HepG2 (cell line): ENCODE results near the gene HSD3B7. TPM values are rescaled to one million over a fixed set of nuclear protein-coding genes. Genes with fewer than 3 reads are reported as not detected.

Experiments
- ADNP ChIP-seq: sonication (generic); formaldehyde crosslinking; IDR thresholded peaks from 2 replicates; pipeline ENCODE4 v1.4.0; 2020; ENCODE audit warnings: missing genetic modification reagents
- CENPBD1 ChIP-seq: sonication (generic); formaldehyde crosslinking; IDR thresholded peaks from 2 replicates; pipeline ENCODE4 v1.8.0; 2022; ENCODE audit warnings: missing genetic modification reagents, low read depth, mild to moderate bottlenecking, borderline replicate concordance
- CREM ChIP-seq, 2 experiments: sonication (generic) in 1 of 2; formaldehyde crosslinking in 1 of 2; IDR thresholded peaks; 2 replicates each; pipeline versions ENCODE4 v1.4.0 to v1.6.1; 2016 to 2020; ENCODE audit warnings: antibody characterized with exemption in 1 of 2, mild to moderate bottlenecking in 1 of 2, missing genetic modification reagents in 1 of 2
- ERF ChIP-seq: IDR thresholded peaks from 2 replicates; pipeline ENCODE4 v1.6.1; 2018; ENCODE audit warnings: missing biosample characterization, missing genetic modification reagents
- HOXA7 ChIP-seq: sonication (generic); formaldehyde crosslinking; IDR thresholded peaks from 2 replicates; pipeline ENCODE4 v1.8.1; 2022; ENCODE audit warnings: mild to moderate bottlenecking, missing genetic modification reagents, moderate library complexity
- KLF16 ChIP-seq, 2 experiments: sonication (generic) in 1 of 2; formaldehyde crosslinking in 1 of 2; IDR thresholded peaks; 2 replicates each; pipeline versions ENCODE4 v1.6.1 to v1.8.0; 2016 to 2023; ENCODE audit warnings: missing genetic modification reagents in 2 of 2, missing compliant biosample characterization in 1 of 2
- LBX2 ChIP-seq: sonication (generic); formaldehyde crosslinking; IDR thresholded peaks from 2 replicates; pipeline ENCODE4 v1.5.0; 2020; ENCODE audit warnings: missing genetic modification reagents, mild to moderate bottlenecking, borderline replicate concordance
- MAF1 ChIP-seq: sonication (generic); formaldehyde crosslinking; IDR thresholded peaks from 2 replicates; pipeline ENCODE4 v1.5.0; 2020; ENCODE audit warnings: missing genetic modification reagents, borderline replicate concordance
- MTA3 ChIP-seq: sonication (generic); formaldehyde crosslinking; IDR thresholded peaks from 2 replicates; pipeline ENCODE4 v1.4.0; 2020; ENCODE audit warnings: missing genetic modification reagents
- PAWR ChIP-seq: sonication (generic); formaldehyde crosslinking; IDR thresholded peaks from 2 replicates; pipeline ENCODE4 v1.4.0; 2020; ENCODE audit warnings: missing genetic modification reagents, mild to moderate bottlenecking, borderline replicate concordance
- TBL1XR1 ChIP-seq: fragments of 150-350 bp; IDR thresholded peaks from 2 replicates; pipeline ENCODE4 v1.6.1; 2014; ENCODE audit warnings: borderline replicate concordance, low read length; ENCODE audit not compliant: partially characterized antibody
- TMF1 ChIP-seq: sonication (generic); formaldehyde crosslinking; IDR thresholded peaks from 2 replicates; pipeline ENCODE4 v1.8.1; 2022; ENCODE audit warnings: low read depth, missing genetic modification reagents
- TSC22D2 ChIP-seq: sonication (generic); formaldehyde crosslinking; IDR thresholded peaks from 2 replicates; pipeline ENCODE4 v1.5.1; 2020; ENCODE audit warnings: missing genetic modification reagents, mild to moderate bottlenecking, borderline replicate concordance
- YEATS2 ChIP-seq: sonication (generic); formaldehyde crosslinking; IDR thresholded peaks from 2 replicates; pipeline ENCODE4 v1.4.0; 2020; ENCODE audit warnings: missing genetic modification reagents, borderline replicate concordance
- YY1 ChIP-seq: IDR thresholded peaks from 2 replicates; pipeline ENCODE4 v1.6.1; 2011; ENCODE audit warnings: low read length, low read depth, moderate library complexity, mild to moderate bottlenecking; ENCODE audit not compliant: insufficient read depth, insufficient replicate concordance
- ZNF350 ChIP-seq: sonication (generic); formaldehyde crosslinking; IDR thresholded peaks from 2 replicates; pipeline ENCODE4 v1.4.0; 2020; ENCODE audit warnings: mild to moderate bottlenecking, low read depth, missing genetic modification reagents, borderline replicate concordance
- ZNF496 ChIP-seq: sonication (generic); formaldehyde crosslinking; IDR thresholded peaks from 2 replicates; pipeline ENCODE4 v1.8.1; 2023; ENCODE audit warnings: mild to moderate bottlenecking, moderate library complexity, missing genetic modification reagents; ENCODE audit not compliant: insufficient replicate concordance
- ZNF724P ChIP-seq: sonication (generic); formaldehyde crosslinking; IDR thresholded peaks from 2 replicates; pipeline ENCODE4 v1.8.0; 2022; ENCODE audit warnings: missing genetic modification reagents, borderline replicate concordance
- ZSCAN21 ChIP-seq: sonication (generic); formaldehyde crosslinking; IDR thresholded peaks from 2 replicates; pipeline ENCODE4 v1.8.0; 2022; ENCODE audit warnings: mild to moderate bottlenecking, missing genetic modification reagents, moderate library complexity, borderline replicate concordance
- polyA plus RNA-seq, 8 experiments: library from polyadenylated mRNA; depleted of rRNA in 3 of 8; stranded (reverse) in 7 of 8; unstranded in 1 of 8; fragments of >200 nt; fragmentation: Illumina TruSeq in 4 of 8; extraction: Trizol in 4 of 8; gene quantifications; 2 replicates each; pipeline versions ENCODE4 v1.2.1 to v1.2.3, GENCODE V29; 2011 to 2016; ENCODE audit warnings: low read depth in 4 of 8, missing spikeins in 1 of 8, mixed read lengths in 1 of 8; ENCODE audit not compliant: insufficient read depth in 1 of 8
- total RNA-seq, 5 experiments: library from RNA; depleted of rRNA; stranded (reverse); fragments of >200 nt; fragmentation: Illumina TruSeq; extraction: Trizol; gene quantifications; 2 replicates each; pipeline ENCODE4 v1.2.3, GENCODE V29; 2016; ENCODE audit warnings: low read depth in 1 of 5
- TF ChIP-seq, protein P1 (sequence below): sonication (generic); formaldehyde crosslinking; conservative IDR thresholded peaks from 2 replicates; pipeline ENCODE4 v1.8.0; 2022; ENCODE audit warnings: missing genetic modification reagents
- TF ChIP-seq, protein P2 (sequence below): sonication (generic); formaldehyde crosslinking; IDR thresholded peaks from 2 replicates; pipeline ENCODE4 v1.5.1; 2020; ENCODE audit warnings: mild to moderate bottlenecking, moderate library complexity, missing genetic modification reagents
- TF ChIP-seq, protein P3 (sequence below): sonication (generic); formaldehyde crosslinking; IDR thresholded peaks from 2 replicates; pipeline ENCODE4 v1.4.0; 2020; ENCODE audit warnings: missing genetic modification reagents

HSD3B7 gene
- total and polyA plus RNA-seq, 2 of the 13 experiments (the other 11 are each of a cell fraction or from before 2014, with no cell fraction given) = 32.9 to 69.7 TPM

GRCh38 chr16:30953111-30953510, 31.9 kb upstream of the HSD3B7 start (continued):
- TF ChIP-seq CREM (IDR thresholded peaks at IDR 0.05) = no peak
- TF ChIP-seq CREM (CRISPR knock-in tag; IDR thresholded peaks at IDR 0.05) = no peak
- no peak for TF ChIP-seq TMF1 (CRISPR knock-in tag)
- TF ChIP-seq ERF = no peak
- TF ChIP-seq ZNF496 (CRISPR knock-in tag) = no peak
- peak in 1 of 2 experiments; percentile 86; a peak in 1 of 4 replicates for TF ChIP-seq KLF16 (CRISPR knock-in tag; IDR thresholded peaks at IDR 0.05)
- TF ChIP-seq ZNF724P = no peak
- TF ChIP-seq ZSCAN21 (CRISPR knock-in tag) = no peak
- TF ChIP-seq, protein P1, sequence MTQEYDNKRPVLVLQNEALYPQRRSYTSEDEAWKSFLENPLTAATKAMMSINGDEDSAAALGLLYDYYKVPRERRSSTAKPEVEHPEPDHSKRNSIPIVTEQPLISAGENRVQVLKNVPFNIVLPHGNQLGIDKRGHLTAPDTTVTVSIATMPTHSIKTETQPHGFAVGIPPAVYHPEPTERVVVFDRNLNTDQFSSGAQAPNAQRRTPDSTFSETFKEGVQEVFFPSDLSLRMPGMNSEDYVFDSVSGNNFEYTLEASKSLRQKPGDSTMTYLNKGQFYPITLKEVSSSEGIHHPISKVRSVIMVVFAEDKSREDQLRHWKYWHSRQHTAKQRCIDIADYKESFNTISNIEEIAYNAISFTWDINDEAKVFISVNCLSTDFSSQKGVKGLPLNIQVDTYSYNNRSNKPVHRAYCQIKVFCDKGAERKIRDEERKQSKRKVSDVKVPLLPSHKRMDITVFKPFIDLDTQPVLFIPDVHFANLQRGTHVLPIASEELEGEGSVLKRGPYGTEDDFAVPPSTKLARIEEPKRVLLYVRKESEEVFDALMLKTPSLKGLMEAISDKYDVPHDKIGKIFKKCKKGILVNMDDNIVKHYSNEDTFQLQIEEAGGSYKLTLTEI (CRISPR knock-in tag) = no peak
- no peak for TF ChIP-seq ADNP (CRISPR knock-in tag)
- TF ChIP-seq TSC22D2 (CRISPR knock-in tag) = no peak
- TF ChIP-seq MAF1 = no peak
- no peak for TF ChIP-seq YY1
- TF ChIP-seq MTA3 = no peak
- TF ChIP-seq CENPBD1 = no peak
- TF ChIP-seq YEATS2 (CRISPR knock-in tag) = no peak
- TF ChIP-seq ZNF350 (CRISPR knock-in tag) = no peak
- no peak for TF ChIP-seq PAWR (CRISPR knock-in tag)
- no peak for TF ChIP-seq HOXA7
- TF ChIP-seq, protein P2, sequence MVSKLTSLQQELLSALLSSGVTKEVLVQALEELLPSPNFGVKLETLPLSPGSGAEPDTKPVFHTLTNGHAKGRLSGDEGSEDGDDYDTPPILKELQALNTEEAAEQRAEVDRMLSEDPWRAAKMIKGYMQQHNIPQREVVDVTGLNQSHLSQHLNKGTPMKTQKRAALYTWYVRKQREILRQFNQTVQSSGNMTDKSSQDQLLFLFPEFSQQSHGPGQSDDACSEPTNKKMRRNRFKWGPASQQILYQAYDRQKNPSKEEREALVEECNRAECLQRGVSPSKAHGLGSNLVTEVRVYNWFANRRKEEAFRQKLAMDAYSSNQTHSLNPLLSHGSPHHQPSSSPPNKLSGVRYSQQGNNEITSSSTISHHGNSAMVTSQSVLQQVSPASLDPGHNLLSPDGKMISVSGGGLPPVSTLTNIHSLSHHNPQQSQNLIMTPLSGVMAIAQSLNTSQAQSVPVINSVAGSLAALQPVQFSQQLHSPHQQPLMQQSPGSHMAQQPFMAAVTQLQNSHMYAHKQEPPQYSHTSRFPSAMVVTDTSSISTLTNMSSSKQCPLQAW (CRISPR knock-in tag) = 0 out of 2 replicates have a peak, but pooled peaks have one; percentile 34
- no peak for TF ChIP-seq TBL1XR1
- no peak for TF ChIP-seq LBX2 (CRISPR knock-in tag)
- TF ChIP-seq, protein P3, sequence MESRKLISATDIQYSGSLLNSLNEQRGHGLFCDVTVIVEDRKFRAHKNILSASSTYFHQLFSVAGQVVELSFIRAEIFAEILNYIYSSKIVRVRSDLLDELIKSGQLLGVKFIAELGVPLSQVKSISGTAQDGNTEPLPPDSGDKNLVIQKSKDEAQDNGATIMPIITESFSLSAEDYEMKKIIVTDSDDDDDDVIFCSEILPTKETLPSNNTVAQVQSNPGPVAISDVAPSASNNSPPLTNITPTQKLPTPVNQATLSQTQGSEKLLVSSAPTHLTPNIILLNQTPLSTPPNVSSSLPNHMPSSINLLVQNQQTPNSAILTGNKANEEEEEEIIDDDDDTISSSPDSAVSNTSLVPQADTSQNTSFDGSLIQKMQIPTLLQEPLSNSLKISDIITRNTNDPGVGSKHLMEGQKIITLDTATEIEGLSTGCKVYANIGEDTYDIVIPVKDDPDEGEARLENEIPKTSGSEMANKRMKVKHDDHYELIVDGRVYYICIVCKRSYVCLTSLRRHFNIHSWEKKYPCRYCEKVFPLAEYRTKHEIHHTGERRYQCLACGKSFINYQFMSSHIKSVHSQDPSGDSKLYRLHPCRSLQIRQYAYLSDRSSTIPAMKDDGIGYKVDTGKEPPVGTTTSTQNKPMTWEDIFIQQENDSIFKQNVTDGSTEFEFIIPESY (CRISPR knock-in tag) = 0 out of 2 replicates have a peak, but pooled peaks have one; percentile 10
